A673 (cell line): ENCODE measurements around the gene MGLL. TPM values are rescaled to one million over a fixed set of nuclear protein-coding genes. Genes with fewer than 3 reads are reported as not detected.

Experiments used
- BruUV-seq: library from RNA; stranded (reverse); fragments of 400-500 nt; replicated peaks from 2 replicates; lab custom pipeline; 2021; lab: Mats Ljungman, UMichigan
- CTCF ChIA-PET: fragments of 300-600 bp; sonication (Branson Sonifier 250); formaldehyde crosslinking; loops from one replicate; lab custom pipeline; 2022; ENCODE audit warnings: antibody characterized with exemption; lab: Charles Lee
- POLR2A ChIA-PET: fragments of 300-600 bp; sonication (Branson Sonifier 250); formaldehyde crosslinking; loops from one replicate; lab custom pipeline; 2022; ENCODE audit warnings: antibody characterized with exemption; ENCODE audit not compliant: low non-redundant PET; lab: Charles Lee
- DNase-seq: peaks from one replicate; pipeline ENCODE4 v3.0.0-alpha.2; 2015; ENCODE audit warnings: low spot score
- H3K27ac ChIP-seq: fragments of 200-600 bp; sonication (generic); 2 replicates; pipeline ENCODE4 v1.5.1; 2016; ENCODE audit warnings: mixed run types, low read depth, mild to moderate bottlenecking, mixed read lengths, antibody characterized with exemption, low read length; ENCODE audit not compliant: poor library complexity, severe bottlenecking
- H3K27me3 ChIP-seq: fragments of 200-600 bp; sonication (generic); replicated peaks from 2 replicates; pipeline ENCODE4 v1.6.1; 2017; ENCODE audit warnings: mixed run types, low read depth, mild to moderate bottlenecking, mixed read lengths, antibody characterized with exemption, low read length; ENCODE audit not compliant: insufficient read depth, poor library complexity
- H3K36me3 ChIP-seq: fragments of 200-600 bp; sonication (generic); 2 replicates; pipeline ENCODE4 v1.6.1; 2016; ENCODE audit warnings: mixed run types, mild to moderate bottlenecking, mixed read lengths, antibody characterized with exemption, low read length; ENCODE audit not compliant: insufficient read depth, poor library complexity, severe bottlenecking
- H3K4me1 ChIP-seq: fragments of 200-600 bp; sonication (generic); 2 replicates; pipeline ENCODE4 v1.6.1; 2017; ENCODE audit warnings: mixed run types, mild to moderate bottlenecking, mixed read lengths, antibody characterized with exemption, low read length; ENCODE audit not compliant: insufficient read depth, poor library complexity, severe bottlenecking
- H3K4me3 ChIP-seq: fragments of 200-600 bp; sonication (generic); 2 replicates; pipeline ENCODE4 v1.5.1; 2016; ENCODE audit warnings: low read depth, mixed run types, mild to moderate bottlenecking, mixed read lengths, low read length; ENCODE audit not compliant: poor library complexity, severe bottlenecking
- H3K9me3 ChIP-seq: fragments of 200-600 bp; sonication (generic); 2 replicates; pipeline ENCODE4 v1.6.1; 2016; ENCODE audit warnings: mixed run types, low read depth, mild to moderate bottlenecking, mixed read lengths, antibody characterized with exemption, low read length; ENCODE audit not compliant: poor library complexity, severe bottlenecking
- EZH2 ChIP-seq: fragments of 200-600 bp; sonication (generic); IDR thresholded peaks from 2 replicates; pipeline ENCODE4 v1.6.1; 2017; ENCODE audit warnings: borderline replicate concordance, low read depth, mild to moderate bottlenecking, mixed read lengths, antibody characterized with exemption, low read length; ENCODE audit not compliant: poor library complexity, severe bottlenecking
- intact Hi-C: fragments of 100-400 bp; cut with micrococcal nuclease; formaldehyde crosslinking; loops from one replicate; pipeline ENCODE4 v1.10.0; 2022; ENCODE audit not compliant: unreplicated experiment
- total RNA-seq: library from RNA; stranded (reverse); gene quantifications from 2 replicates; pipeline ENCODE4 v1.2.3, GENCODE V29; 2021
- TF ChIP-seq, protein P1 (sequence below): fragments of 300-800, 200-600 bp; sonication (generic); conservative IDR thresholded peaks from 2 replicates; pipeline ENCODE4 v1.5.1; 2017; ENCODE audit warnings: low read depth, mild to moderate bottlenecking, antibody characterized with exemption, low read length, moderate library complexity, mixed read lengths

The MGLL gene
- total RNA-seq, 1 experiment from 2014 or later = 0.39 TPM

DNA sequence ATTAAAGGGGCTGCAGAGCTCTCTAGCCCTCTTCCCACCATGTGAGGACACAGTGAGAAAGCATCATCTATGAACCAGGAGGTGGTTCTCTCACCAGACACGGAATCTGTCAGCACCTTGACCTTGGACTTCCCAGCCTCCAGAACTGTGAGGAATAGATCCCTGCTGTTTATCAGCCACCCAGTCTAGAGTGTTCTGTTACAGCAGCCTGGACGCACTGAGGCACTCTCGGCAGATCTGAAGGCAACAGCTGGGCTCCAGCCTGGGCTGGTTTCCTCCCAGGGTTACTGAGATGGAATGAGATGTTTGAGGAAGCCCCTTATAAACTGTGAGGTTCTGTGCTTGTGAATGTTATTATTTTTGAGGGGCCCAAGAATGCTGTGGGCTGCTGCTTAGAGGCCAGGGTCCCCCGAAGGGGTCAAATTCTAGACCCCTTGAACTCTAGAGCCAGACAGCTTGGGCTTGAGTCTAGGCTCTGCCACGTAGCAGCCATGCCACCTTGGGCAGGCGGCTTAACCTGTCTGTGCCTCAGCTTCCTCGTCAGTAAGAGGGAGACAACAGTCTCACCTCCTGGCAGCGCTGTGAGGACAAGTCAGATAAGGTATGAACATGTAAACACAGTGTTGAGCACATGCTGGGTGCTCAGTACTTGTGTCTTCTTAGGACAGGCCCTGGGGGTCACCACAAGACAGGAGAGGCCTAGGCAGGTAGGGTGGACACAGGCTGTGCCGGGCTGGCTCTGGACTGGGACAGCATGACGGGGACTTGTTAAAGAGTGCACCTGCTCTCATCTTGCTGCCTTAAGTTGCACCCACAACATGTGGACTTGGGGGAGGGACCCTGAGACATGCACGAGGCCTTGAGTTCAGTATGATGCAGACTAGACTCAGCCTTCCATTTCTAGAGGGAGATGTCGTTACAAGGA lies 49.2 kb downstream of the MGLL start:
- no peaks in the 10 kb centered on the region for H3K27me3 ChIP-seq
- TF ChIP-seq, protein P1, sequence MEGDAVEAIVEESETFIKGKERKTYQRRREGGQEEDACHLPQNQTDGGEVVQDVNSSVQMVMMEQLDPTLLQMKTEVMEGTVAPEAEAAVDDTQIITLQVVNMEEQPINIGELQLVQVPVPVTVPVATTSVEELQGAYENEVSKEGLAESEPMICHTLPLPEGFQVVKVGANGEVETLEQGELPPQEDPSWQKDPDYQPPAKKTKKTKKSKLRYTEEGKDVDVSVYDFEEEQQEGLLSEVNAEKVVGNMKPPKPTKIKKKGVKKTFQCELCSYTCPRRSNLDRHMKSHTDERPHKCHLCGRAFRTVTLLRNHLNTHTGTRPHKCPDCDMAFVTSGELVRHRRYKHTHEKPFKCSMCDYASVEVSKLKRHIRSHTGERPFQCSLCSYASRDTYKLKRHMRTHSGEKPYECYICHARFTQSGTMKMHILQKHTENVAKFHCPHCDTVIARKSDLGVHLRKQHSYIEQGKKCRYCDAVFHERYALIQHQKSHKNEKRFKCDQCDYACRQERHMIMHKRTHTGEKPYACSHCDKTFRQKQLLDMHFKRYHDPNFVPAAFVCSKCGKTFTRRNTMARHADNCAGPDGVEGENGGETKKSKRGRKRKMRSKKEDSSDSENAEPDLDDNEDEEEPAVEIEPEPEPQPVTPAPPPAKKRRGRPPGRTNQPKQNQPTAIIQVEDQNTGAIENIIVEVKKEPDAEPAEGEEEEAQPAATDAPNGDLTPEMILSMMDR = no peak
- TF ChIP-seq EZH2 = no peak
- intact Hi-C loops = no loop called here
- peaks cover 5% of the 10 kb centered on the region for H3K4me1 ChIP-seq
- DNase-seq = no peak
- H3K4me3 ChIP-seq = no peak overlapping the region
- ChIA-PET CTCF (no interaction called here), POLR2A (no interaction called here)
- H3K36me3 ChIP-seq = no peaks in the 10 kb centered on the region
- no peak overlapping the region for H3K27ac ChIP-seq
- no TSS peak for BruUV-seq
- no peaks in the 10 kb centered on the region for H3K9me3 ChIP-seq

DNA sequence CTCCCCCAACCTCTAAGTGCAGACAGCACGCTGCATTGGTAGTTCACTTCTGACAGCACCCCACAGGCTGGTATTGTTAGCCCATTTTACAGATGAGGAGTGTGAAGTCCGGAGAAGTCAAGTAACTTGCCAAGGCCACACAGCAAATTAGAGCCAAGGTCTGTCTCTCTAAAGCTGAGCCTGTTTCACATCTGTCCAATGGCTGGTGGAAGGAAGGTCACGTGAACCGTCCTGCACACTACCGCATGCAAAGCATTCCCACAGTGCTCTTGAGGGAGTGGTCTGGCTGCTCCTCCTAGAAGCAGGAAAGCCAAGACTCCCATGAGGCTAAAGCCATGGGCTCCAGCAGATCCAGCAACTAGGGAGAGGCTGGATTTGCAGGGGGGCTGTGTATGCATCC lies 50.0 kb downstream of the MGLL start:
- no peak for TF ChIP-seq EZH2
- TF ChIP-seq, protein P1 = no peak
- H3K4me1 ChIP-seq = peaks cover 5% of the 10 kb centered on the region
- BruUV-seq = no TSS peak
- intact Hi-C loops = no loop called here
- no peak overlapping the region for H3K4me3 ChIP-seq
- H3K36me3 ChIP-seq = no peaks in the 10 kb centered on the region
- H3K27ac ChIP-seq = no peak overlapping the region
- no peaks in the 10 kb centered on the region for H3K27me3 ChIP-seq
- CTCF ChIA-PET = no interaction called here
- H3K9me3 ChIP-seq = peaks cover 3% of the 10 kb centered on the region
- DNase-seq = no peak
- POLR2A ChIA-PET = no interaction called here

DNA sequence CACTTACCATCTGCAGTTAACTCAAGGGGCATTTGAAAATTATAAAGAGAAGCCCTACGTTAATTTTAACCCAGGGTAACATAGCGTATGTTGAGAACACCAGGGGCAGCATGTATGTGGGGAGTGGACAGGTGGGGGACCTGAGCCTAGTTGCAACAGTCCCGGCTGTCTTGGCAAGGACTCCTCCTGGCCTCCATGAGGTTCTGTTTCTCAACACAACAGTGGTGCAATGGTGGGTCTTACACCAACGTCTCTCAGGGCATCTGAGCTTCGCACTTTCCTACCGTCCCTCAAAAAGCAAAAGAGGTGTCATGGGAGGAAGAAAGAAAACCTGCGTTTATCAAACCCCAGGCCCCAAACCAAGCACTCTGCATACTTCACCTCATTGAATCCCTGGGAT lies 50.6 kb downstream of the MGLL start:
- DNase-seq = no peak
- intact Hi-C loops = no loop called here
- TF ChIP-seq, protein P1 = no peak
- no peak for TF ChIP-seq EZH2
- ChIA-PET POLR2A (no interaction called here), CTCF (no interaction called here)
- H3K27ac ChIP-seq = no peak overlapping the region
- H3K4me1 ChIP-seq = peaks cover 5% of the 10 kb centered on the region
- H3K9me3 ChIP-seq = peaks cover 3% of the 10 kb centered on the region
- no peak overlapping the region for H3K4me3 ChIP-seq
- H3K36me3 ChIP-seq = no peaks in the 10 kb centered on the region
- no TSS peak for BruUV-seq
- no peaks in the 10 kb centered on the region for H3K27me3 ChIP-seq
